Neural crest cell (in vitro differentiated cells): Measurements from ENCODE around the gene PTGDR. TPM values are rescaled to one million over a fixed set of nuclear protein-coding genes. Genes with fewer than 3 reads are reported as not detected.

ENCODE experiments used
- DNase-seq: peaks from one replicate; pipeline ENCODE4 v3.0.0; 2021; ENCODE audit warnings: low read depth, mixed read lengths, low spot score
- H3K27ac Mint-ChIP-seq: one replicate; pipeline ENCODE4 v1.8.0; 2021; ENCODE audit warnings: mild to moderate bottlenecking, mixed read lengths; ENCODE audit not compliant: unreplicated experiment
- H3K27me3 Mint-ChIP-seq: 2 replicates; pipeline ENCODE4 v1.8.0; 2021; ENCODE audit warnings: low read depth, mild to moderate bottlenecking, mixed read lengths
- H3K36me3 Mint-ChIP-seq: 2 replicates; pipeline ENCODE4 v1.8.0; 2021; ENCODE audit warnings: low read depth, mild to moderate bottlenecking, mixed read lengths
- H3K4me1 Mint-ChIP-seq: 2 replicates; pipeline ENCODE4 v1.8.0; 2021; ENCODE audit warnings: mixed read lengths
- H3K4me3 Mint-ChIP-seq: one replicate; pipeline ENCODE4 v1.8.0; 2021; ENCODE audit warnings: mild to moderate bottlenecking, mixed read lengths
- H3K9me3 Mint-ChIP-seq: 2 replicates; pipeline ENCODE4 v1.8.0; 2021; ENCODE audit warnings: mixed read lengths
- CTCF ChIP-seq: fragments of 200-600 bp; sonication (generic); conservative IDR thresholded peaks from 2 replicates; pipeline ENCODE4 v1.5.0; 2021; ENCODE audit warnings: antibody characterized with exemption, mild to moderate bottlenecking
- total RNA-seq: library from RNA; stranded (reverse); gene quantifications from 2 replicates; pipeline ENCODE4 v1.2.1, GENCODE V29; 2021

Gene PTGDR
- total RNA-seq, 1 donor from 2014 or later, result not detected

- H3K4me3 Mint-ChIP-seq, result no peak overlapping the region
- peaks cover 10% of the 10 kb centered on the region for H3K4me1 Mint-ChIP-seq
- no peak for DNase-seq
- H3K9me3 Mint-ChIP-seq, result peaks cover 2% of the 10 kb centered on the region
- TF ChIP-seq CTCF, result no peak
- peaks cover 61% of the 10 kb centered on the region for H3K27me3 Mint-ChIP-seq
- no peak overlapping the region for H3K27ac Mint-ChIP-seq
- peaks cover 6% of the 10 kb centered on the region for H3K36me3 Mint-ChIP-seq
Measured at GRCh38 chr14:52263190-52263589, 4.3 kb upstream of the PTGDR start.

- DNase-seq, result no peak
- Mint-ChIP-seq H3K4me1 (peaks cover 18% of the 10 kb centered on the region), H3K27ac (no peak overlapping the region), H3K9me3 (peaks cover 2% of the 10 kb centered on the region), H3K36me3 (peaks cover 6% of the 10 kb centered on the region), H3K27me3 (peaks cover 76% of the 10 kb centered on the region), H3K4me3 (no peak overlapping the region)
- no peak for TF ChIP-seq CTCF
Measured at GRCh38 chr14:52265253-52265652, 2.2 kb upstream of the PTGDR start.

- Mint-ChIP-seq H3K27me3 (peaks cover 80% of the 10 kb centered on the region), H3K36me3 (peaks cover 6% of the 10 kb centered on the region), H3K4me3 (no peak overlapping the region), H3K9me3 (no peaks in the 10 kb centered on the region), H3K27ac (no peak overlapping the region), H3K4me1 (peaks cover 18% of the 10 kb centered on the region)
- DNase-seq, result no peak
- TF ChIP-seq CTCF, result no peak
Measured at GRCh38 chr14:52266179-52266578, 1.3 kb upstream of the PTGDR start.

- H3K4me3 Mint-ChIP-seq, result no peak overlapping the region
- peaks cover 18% of the 10 kb centered on the region for H3K4me1 Mint-ChIP-seq
- no peak overlapping the region for H3K27ac Mint-ChIP-seq
- DNase-seq, result no peak
- peaks cover 86% of the 10 kb centered on the region for H3K27me3 Mint-ChIP-seq
- no peaks in the 10 kb centered on the region for H3K9me3 Mint-ChIP-seq
- TF ChIP-seq CTCF, result no peak
- H3K36me3 Mint-ChIP-seq, result peaks cover 6% of the 10 kb centered on the region
Measured at GRCh38 chr14:52266782-52267181, 716 bp upstream of the PTGDR start.

GRCh38 chr14:52268279-52269061 lies 972 bp downstream of the PTGDR start:
- peak; percentile 2 for DNase-seq
- H3K4me3 Mint-ChIP-seq, result peak overlapping the region; percentile 85
- H3K36me3 Mint-ChIP-seq, result peaks cover 6% of the 10 kb centered on the region
- no peaks in the 10 kb centered on the region for H3K9me3 Mint-ChIP-seq
- H3K4me1 Mint-ChIP-seq, result peaks cover 18% of the 10 kb centered on the region
- no peak overlapping the region for H3K27ac Mint-ChIP-seq
- peaks cover 92% of the 10 kb centered on the region for H3K27me3 Mint-ChIP-seq
- TF ChIP-seq CTCF, result no peak
